PC-3 (cell line): Measurements from ENCODE around the gene CTF1.

Experiments
- CTCF ChIP-seq: fragments of 300-600 bp; sonication (generic); conservative IDR thresholded peaks from 2 replicates; pipeline ENCODE4 v1.5.1; 2017; ENCODE audit warnings: antibody characterized with exemption, low read depth, mild to moderate bottlenecking, low read length
- EZH2 ChIP-seq: fragments of 300-600 bp; sonication (generic); IDR thresholded peaks from one replicate; pipeline ENCODE4 v1.6.1; 2017; ENCODE audit warnings: antibody characterized with exemption, mild to moderate bottlenecking, low read length; ENCODE audit not compliant: unreplicated experiment
- EZH2phosphoT487 ChIP-seq: fragments of 300-600 bp; sonication (generic); IDR thresholded peaks from 2 replicates; pipeline ENCODE4 v1.6.1; 2018; ENCODE audit warnings: mild to moderate bottlenecking, antibody characterized with exemption, low read length, borderline replicate concordance

GRCh38 chr16:30924913-30925631, 28.7 kb downstream of the CTF1 start:
- TF ChIP-seq CTCF (no peak), EZH2phosphoT487 (no peak), EZH2 (no peak)
